Activated T-helper 1 cell treated with anti-CD3 and anti-CD28 coated beads, Interleukin-2, amount 50 U/mL, for 16 hours (primary cell): ENCODE results near the gene ANKFY1.
"Not testable (repeated sequence)": the region's sequence is repeated elsewhere in the genome, so short reads cannot be mapped to it uniquely, and the experiment has no call there.

Experiments
- DNase-seq, 2 donors: peaks; one replicate each; pipeline ENCODE4 v3.0.0-alpha.2; 2020; ENCODE audit warnings: low read depth in 1 of 2, low spot score in 1 of 2

ANKFY1 gene

DNA sequence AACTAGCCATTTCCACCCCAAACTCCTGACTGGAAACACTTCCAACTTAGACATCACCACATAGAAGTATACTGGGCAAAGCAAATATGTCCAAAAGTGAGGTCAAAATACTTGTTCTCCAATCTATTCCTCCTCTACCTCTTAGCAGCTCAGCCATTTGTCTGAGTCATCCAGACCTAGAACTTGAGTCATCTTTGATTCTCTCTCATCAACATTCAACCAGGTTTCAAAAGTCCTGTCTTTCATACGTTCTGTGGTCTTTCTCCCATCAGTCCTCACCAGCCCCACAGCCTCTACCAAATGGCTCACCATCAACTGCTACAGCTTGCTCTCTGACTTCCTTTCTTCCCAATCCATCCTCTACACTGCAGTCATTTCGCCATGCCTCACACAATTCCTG is 6.8 kb downstream of the ANKFY1 start:
- no peak for DNase-seq

GRCh38 chr17:4255271-4255670 is 8.5 kb downstream of the ANKFY1 start:
- DNase-seq: not testable (repeated sequence)

DNA sequence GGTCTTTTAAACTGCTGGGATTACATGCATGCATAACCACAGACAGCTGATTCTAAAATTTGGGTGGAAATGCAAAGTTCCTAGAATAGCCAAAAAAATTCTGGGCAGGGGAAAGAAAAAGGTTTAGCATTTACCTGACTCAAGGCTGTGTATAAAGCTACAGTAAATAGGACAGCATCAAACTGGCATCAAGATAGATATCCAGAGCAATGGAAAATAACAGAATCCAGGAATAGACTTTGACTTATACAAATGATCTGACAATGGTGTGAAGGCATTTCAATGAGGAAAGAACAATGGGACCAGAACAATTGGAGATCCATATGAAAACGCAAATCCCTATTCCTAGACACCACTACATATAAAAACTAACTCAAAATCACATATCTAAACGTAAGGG is 12.9 kb downstream of the ANKFY1 start:
- no peak for DNase-seq

- DNase-seq: no peak
Observed at GRCh38 chr17:4249452-4250029, 14.2 kb downstream of the ANKFY1 start.

DNA sequence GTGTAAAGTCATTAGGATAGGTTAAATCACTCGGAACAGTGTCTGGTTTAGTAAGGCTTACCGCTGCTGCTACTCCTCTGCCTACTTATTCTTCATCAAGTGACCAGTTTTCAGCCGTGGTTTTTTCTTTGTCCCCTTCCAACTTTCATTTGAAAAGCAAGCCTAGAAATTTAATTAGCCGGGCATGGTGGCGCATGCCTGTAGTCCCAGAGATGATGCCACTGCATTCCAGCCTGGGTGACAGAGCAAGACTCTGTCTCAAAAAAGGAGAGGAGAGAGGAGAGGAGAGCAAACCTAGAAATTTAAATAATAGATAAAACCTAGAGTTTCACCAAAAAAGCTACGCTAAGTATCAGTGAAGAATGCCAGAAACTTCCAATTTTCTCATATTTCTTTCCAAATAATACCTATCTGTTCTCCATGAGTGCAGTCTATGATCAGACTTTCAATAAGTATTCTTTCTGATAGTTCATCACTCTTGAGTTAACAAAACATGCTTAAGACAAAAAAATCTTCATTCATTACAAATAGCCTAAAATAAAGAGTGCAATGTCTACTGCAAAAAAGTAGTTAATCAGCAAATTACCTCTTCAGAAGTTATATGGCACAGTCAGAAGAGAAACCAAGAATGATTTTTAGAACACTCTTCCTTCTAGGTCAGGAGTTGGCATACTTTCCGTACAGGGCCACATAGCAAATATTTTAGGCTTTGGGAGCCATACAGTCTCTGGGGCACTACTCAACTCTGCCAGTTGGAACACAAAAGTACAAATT is 15.1 kb downstream of the ANKFY1 start:
- no peak for DNase-seq

- no peak for DNase-seq
Observed at GRCh38 chr17:4247971-4248388, 15.8 kb downstream of the ANKFY1 start.

DNA sequence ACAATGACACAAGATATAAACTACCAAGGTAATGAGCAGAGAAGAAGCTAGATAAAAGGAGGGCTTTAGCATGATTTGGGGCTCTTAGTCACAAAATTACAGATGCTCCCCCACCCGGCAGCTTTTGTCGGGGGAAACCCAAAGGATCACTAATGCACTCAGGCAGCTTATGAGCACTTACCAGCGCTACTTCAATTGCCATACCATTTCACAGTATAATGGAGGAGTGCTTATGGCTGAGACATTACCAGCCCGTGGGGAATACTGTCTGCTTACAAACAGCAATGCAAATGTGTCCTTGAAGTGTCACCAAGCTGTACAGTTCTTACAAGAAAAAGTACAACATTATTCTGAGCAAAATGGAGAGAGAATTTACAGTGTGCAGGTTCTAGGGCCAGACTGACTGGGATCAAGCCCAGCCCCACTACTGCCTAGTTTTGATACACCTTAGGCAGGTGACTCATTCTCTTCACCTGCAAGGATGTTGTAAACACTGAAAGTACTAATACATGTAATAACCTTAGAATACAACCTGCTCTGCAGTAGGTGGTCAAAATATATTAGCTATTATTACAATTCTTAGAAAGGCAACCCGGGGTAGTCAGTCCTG is 16.3 kb downstream of the ANKFY1 start:
- DNase-seq: no peak

DNA sequence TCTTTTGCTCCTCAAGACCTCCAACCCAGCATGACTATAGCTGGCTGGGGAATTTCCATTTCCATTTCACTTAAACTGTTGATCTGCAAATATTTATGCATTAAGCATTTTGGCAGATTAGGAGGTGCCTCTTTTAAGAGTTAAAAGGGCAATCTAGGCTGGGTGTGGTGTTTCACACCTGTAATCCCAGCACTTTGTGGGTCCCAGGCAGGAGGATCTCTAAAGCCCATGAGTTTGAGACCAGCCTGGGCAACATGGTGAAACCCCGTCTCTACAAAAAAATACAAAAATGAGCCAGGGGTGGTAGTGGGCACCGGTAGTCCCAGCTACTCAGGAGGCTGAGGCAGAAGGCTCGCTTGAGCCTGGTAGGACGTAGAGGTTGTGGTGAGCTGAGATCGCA is 17.1 kb downstream of the ANKFY1 start:
- DNase-seq: no peak

DNA sequence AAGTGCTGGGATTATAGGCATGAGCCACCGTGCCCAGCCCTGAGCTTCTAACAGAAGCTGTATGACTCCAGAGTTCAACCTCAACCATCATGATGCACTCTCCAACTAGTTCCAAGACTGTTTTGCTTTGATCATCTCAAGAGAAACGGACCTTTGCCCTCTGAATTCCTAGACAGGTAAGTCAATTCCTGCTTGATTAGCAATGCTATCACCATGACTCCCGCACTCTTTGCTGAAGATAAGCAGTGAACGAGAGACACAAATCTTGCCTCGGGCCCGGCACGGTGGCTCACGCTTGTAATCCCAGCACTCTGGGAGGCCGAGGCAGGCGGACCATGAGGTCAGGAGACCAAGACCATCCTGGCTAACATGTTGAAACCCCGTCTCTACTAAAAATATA is 22.2 kb downstream of the ANKFY1 start:
- no peak for DNase-seq

GRCh38 chr17:4236456-4236855 is 27.3 kb downstream of the ANKFY1 start:
- DNase-seq: no peak

DNA sequence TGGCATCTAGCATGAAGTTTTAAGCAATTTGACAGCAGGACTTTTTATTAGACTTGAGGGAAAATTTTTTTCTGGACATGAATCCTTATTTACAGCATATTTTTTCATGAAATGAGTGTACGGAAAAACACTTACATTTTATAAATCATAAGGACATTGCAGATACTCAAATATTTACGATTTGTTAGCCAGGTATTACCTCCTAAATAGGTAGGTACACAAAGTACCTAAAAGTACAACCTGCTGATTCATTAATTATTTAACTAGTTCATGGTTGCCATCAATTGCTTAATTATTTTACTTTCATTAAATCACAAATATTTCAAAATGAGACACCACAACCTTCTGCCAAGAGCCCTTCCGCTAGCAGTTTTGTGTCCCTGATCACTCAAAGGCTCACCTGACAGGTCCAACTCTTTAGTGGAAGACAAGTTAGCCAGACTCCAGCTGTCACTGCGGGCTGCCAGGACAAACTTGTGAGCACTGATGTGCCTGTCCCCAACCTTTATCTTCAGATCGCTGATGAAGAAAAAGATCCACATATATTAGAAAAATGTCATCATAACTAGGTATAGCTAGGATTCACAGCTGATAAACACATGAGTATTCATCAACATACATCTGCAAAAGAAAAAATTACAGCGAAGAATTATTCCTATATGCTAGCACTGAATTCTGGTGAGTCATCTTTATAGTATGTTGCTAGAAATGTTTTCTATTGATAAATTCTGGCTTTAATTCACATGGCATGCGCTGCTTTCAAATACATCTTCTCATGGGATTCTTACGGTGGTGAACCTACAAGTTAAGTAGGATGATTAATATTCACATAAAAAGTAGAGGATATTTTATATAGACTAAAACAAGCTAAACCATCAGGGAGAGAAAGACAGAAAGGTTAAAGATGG is 28.2 kb downstream of the ANKFY1 start:
- no peak for DNase-seq

DNA sequence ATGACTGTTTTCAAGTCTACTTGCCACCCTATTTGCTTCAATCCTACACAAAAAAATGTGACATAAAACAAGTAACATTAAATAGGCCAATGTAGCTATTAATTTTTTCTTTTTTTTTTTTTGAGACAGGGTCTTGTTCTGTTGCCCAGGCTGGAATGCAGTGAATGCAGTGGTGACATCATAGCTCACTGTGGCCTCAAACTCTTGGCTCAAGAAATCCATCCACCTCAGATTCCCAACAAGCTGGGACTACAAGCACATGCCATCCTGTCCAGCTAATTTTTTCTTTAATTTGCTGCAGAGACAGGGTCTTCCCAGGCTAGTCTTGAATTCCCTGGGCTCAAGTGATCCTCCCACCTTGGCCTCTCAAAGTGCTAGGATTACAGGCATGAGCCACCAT is 29.4 kb downstream of the ANKFY1 start:
- DNase-seq: no peak

DNA sequence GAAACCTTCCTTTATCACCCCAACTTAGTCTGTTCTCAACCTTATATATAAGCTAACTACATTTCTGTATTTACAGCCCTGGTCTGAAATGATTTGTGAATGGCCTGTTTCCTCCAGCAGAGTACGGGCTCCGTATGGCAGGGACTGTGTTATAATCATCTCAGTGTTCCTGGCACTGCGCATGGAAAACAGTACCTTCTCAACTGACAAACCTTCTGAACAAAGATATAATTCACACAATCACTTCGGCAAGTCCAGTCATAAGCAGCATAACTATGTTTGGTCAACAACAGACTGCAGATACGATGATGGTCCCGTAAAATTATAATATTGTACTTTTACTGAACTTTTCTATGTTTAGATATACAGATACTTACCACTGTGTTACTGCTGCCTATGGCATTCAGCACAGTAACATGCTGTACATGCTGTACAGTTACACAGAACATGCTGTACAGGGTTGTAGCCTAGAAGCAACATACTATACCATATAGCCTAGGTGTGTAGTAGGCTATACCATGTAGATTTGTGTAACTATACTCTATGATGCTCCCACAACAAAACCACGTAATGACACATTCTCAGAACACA is 30.0 kb downstream of the ANKFY1 start:
- no peak for DNase-seq

DNA sequence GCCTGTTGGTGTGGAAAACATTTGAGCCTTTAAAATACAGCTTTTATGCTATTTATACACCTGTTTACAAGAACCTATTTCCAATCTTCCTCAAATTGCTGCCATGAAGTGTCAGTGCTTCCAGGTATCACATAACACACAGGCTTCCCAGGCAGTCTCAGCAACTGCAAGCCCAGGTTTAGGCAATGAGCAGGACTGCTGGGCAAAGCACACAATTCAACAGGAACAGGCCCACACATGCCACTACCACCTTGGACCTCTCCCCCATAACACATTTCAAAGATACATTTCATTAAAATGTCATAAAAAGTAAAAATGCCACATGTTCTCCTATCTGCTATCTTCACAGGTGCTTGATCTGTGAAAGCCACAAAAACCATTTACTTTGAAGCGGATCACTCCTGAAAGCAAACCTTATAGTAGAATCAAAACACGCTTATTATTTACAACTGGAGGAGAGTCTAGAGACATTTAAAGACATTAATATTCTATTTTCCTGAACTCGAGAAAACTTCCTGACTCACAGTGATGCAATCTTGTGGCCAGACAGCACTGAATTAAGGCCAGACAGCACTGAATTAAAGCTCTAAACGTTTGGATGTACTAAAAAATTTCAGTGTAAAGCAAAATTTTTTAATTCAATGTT is 31.5 kb downstream of the ANKFY1 start:
- no peak for DNase-seq

DNA sequence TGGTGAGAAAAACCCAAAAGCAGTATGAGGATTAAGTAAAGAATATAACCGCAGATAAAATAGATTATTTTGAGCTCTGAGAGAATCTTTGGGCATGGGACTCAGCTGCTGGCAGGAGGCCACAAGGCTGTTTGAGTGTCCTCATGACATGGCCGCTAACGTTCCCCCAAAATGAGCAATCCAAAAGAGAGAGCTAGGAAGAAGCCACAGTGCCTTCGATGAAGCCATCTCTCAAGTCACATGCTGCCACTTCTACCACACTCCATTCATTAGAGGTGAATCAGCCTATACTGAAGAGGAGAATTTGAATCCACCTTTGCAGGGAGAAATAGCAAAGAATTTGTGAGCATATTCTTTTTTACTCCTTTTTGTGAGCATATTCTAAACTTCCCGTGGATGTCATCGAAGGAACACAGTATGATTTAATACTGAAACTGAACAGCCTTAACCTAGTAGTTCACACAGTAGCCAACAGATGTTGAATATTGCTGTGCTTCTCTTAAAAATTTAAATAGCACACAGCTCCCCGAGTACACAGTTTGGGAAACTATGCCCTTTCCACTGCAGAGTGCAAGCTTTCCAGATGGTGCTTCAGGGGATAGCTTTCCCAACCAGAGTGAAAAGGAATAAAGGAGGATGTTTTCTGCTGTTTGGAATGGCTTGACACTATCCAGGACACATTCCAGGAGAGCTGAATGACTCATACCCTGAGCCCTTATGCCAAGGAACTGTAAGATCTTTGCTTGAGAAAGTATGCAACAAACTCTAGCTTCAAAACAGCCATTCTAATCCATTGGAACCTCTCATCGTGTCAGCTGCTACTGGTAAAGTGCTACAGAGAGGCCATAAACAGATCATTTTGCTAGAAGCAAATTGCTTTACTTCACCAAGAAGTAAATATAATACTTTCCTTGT is 33.9 kb downstream of the ANKFY1 start:
- no peak for DNase-seq

DNA sequence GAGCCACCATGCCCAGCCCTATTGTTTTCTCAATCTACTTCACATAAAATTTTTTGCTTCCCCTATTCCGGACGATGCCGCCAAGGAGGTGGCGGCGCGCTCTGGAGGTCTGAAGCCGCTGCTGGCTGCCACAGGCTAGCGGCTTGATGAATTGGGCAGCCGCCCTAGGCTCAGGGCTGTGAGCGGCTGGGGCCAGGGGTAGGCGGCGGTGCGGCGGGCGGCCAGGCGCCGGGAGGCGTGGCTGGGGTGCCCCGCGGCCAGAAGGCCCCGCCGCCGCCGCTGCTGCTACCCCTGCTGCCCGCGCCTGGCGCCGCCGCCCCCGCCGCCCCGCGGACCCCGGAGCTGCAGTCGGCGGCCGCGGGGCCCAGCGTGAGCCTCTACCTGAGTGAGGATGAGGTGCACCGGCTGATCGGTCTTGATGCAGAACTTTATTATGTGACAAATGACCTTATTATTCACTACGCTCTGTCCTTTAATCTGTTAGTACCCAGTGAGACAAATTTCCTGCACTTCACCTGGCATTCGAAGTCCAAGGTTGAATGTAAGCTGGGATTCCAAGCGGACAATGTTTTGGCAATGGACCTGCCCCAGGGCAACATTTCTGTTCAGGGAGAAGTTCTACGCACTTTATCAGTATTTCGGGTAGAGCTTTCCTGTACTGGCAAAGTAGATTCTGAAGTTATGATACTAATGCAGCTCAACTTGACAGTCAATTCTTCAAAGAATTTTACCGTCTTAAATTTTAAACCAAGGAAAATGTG is 41.7 kb downstream of the ANKFY1 start:
- DNase-seq: no peak

DNA sequence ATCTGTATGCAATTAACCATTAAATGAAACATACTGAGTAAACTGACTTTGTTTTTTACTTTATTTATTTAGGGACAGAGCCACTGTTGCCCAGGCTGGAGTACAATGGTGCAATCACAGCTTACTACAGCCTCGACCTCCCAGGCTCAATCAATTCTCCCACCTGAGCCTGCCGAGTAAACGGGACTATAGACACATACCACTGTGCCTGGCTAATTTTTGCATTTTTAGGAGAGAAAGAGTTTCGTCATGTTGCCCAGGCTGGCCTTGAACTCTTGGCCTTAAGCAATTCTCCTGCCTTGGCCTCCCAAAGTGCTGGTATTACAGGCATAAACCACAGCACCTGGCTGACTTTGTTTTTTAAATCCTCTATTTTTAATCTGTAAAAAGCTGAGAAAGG is 42.6 kb downstream of the ANKFY1 start:
- DNase-seq: no peak

DNA sequence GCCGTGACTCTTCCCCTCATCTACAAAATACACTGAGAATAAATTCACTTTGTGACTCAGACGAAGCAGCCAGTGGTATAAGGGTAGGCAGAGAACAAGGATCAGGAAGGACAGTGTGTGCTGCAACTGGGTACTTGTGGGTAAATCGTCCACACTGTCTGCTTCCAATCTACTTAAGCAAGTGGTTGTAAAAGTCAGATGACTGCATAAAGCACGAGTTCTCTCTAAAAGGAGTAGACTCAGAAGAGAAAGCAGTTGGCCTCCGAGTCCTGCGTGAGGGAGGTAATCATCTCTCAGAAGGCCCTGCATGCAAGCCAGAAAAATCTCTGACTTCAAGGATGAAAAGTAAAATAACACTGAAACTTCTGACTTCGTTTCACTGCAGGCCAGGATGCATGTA is 43.1 kb downstream of the ANKFY1 start:
- DNase-seq: no peak

- no peak for DNase-seq
Observed at GRCh38 chr17:4219241-4219640, 44.5 kb downstream of the ANKFY1 start.
